Measurements from ENCODE around the gene CA11.

CA11 gene

GRCh38 chr19:48628486-48629296 is 17.3 kb downstream of the CA11 start:
- DNase-seq (ENCODE audit: low spot score), result no peak

GRCh38 chr19:48627865-48628314 is 18.1 kb downstream of the CA11 start:
- DNase-seq (ENCODE audit: low spot score), result no peak

GRCh38 chr19:48627201-48627864 is 18.7 kb downstream of the CA11 start:
- DNase-seq (ENCODE audit: low spot score), result no peak

- no peak for DNase-seq (ENCODE audit: low spot score)
Measured at GRCh38 chr19:48625891-48626327, 20.1 kb downstream of the CA11 start.

- DNase-seq (ENCODE audit: low spot score), result no peak
Measured at GRCh38 chr19:48624791-48625723, 20.9 kb downstream of the CA11 start.

GRCh38 chr19:48624067-48624594 is 21.9 kb downstream of the CA11 start:
- DNase-seq (ENCODE audit: low spot score), result peak; percentile 98

GRCh38 chr19:48623556-48624066 is 22.4 kb downstream of the CA11 start:
- DNase-seq (ENCODE audit: low spot score), result no peak

- no peak for DNase-seq (ENCODE audit: low spot score)
Measured at GRCh38 chr19:48619692-48620585, 26.0 kb downstream of the CA11 start.

- peak; percentile 98 for DNase-seq (ENCODE audit: low spot score)
Measured at GRCh38 chr19:48618916-48619691, 26.9 kb downstream of the CA11 start, which contains the start of the genes RPL18 and SPHK2. RPL18 (minus strand) TSS chr19:48619178; CDS start chr19:48619143, 35 bp downstream. SPHK2 (plus strand) TSS chr19:48619506; CDS start chr19:48620515, 1,009 bp downstream.

GRCh38 chr19:48618278-48618915 is 27.6 kb downstream of the CA11 start:
- DNase-seq (ENCODE audit: low spot score), result peak; percentile 18

- no peak for DNase-seq (ENCODE audit: low spot score)
Measured at GRCh38 chr19:48617146-48617937, 28.6 kb downstream of the CA11 start.

GRCh38 chr19:48616491-48617056 is 29.4 kb downstream of the CA11 start:
- no peak for DNase-seq (ENCODE audit: low spot score)

GRCh38 chr19:48616041-48616436 is 29.9 kb downstream of the CA11 start:
- DNase-seq (ENCODE audit: low spot score), result no peak

GRCh38 chr19:48615231-48616040 is 30.6 kb downstream of the CA11 start:
- DNase-seq (ENCODE audit: low spot score), result no peak

- DNase-seq (ENCODE audit: low spot score), result no peak
Measured at GRCh38 chr19:48614436-48615230, 31.4 kb downstream of the CA11 start, which contains the start of gene FAM83E. FAM83E (minus strand) TSS chr19:48615076; CDS start chr19:48613372, 1,704 bp downstream.

- DNase-seq (ENCODE audit: low spot score), result no peak
Measured at GRCh38 chr19:48613852-48614435, 32.0 kb downstream of the CA11 start.
